ENCODE measurements around the gene NLN.
A peak's percentile ranks its signal among the peaks of the same experiment; 100 is the strongest.
"Not testable (repeated sequence)": the region's sequence is repeated elsewhere in the genome, so short reads cannot be mapped to it uniquely, and the experiment has no call there.

The NLN gene

DNA sequence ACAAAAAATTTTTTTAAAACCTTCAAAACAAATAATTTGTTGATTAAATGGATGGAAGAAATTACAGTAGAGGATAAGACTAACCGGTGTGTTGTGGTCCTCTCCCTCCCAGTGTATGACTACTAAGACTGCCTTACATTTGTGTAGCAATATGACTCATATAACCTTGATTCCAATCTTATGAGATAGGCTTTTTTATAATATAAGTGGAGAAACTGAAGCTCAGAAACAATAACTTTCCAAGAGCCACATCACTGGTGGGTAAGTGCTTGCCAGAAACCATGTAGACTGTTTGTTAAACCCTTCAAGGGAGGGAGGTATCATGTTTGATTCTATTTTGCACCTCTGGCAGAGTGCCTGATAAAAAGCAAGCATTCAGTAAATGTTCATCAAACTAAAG is 47.5 kb downstream of the NLN start:
- no peak overlapping the region for H3K4me3 ChIP-seq (ENCODE audit: low read depth, low read length)
- TF ChIP-seq, protein P1, sequence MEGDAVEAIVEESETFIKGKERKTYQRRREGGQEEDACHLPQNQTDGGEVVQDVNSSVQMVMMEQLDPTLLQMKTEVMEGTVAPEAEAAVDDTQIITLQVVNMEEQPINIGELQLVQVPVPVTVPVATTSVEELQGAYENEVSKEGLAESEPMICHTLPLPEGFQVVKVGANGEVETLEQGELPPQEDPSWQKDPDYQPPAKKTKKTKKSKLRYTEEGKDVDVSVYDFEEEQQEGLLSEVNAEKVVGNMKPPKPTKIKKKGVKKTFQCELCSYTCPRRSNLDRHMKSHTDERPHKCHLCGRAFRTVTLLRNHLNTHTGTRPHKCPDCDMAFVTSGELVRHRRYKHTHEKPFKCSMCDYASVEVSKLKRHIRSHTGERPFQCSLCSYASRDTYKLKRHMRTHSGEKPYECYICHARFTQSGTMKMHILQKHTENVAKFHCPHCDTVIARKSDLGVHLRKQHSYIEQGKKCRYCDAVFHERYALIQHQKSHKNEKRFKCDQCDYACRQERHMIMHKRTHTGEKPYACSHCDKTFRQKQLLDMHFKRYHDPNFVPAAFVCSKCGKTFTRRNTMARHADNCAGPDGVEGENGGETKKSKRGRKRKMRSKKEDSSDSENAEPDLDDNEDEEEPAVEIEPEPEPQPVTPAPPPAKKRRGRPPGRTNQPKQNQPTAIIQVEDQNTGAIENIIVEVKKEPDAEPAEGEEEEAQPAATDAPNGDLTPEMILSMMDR (IDR thresholded peaks at IDR 0.05; ENCODE audit: low read depth, low read length) = no peak
- peak; percentile 95 for DNase-seq (ENCODE audit: low read depth, low spot score)
- in situ Hi-C loops (cut with HindIII; ENCODE audit: low sequenced_read_pairs) = no loop called here

DNA sequence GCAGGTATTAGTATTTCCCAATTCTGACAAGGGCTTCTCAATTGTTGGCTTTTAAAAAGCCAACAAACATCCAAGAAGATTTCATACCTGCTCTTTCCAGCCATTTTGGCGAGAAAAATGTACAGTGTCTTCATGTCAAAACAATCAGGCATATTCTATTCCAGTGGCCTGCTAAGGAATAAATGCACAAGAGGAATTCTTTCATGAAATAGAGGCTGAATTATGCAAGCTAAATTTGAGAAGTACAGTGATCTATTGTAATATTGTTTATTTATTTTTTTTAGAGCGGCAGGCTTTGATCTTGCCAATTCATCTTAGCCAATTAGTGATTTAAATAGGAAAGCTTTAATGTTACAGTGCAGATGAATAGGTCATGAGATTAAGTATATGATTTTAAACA is 49.3 kb downstream of the NLN start:
- DNase-seq (ENCODE audit: low read depth, low spot score) = no peak
- in situ Hi-C loops (cut with HindIII; ENCODE audit: low sequenced_read_pairs) = no loop called here
- TF ChIP-seq, protein P1 (IDR thresholded peaks at IDR 0.05; ENCODE audit: low read depth, low read length) = no peak
- no peak overlapping the region for H3K4me3 ChIP-seq (ENCODE audit: low read depth, low read length)

DNA sequence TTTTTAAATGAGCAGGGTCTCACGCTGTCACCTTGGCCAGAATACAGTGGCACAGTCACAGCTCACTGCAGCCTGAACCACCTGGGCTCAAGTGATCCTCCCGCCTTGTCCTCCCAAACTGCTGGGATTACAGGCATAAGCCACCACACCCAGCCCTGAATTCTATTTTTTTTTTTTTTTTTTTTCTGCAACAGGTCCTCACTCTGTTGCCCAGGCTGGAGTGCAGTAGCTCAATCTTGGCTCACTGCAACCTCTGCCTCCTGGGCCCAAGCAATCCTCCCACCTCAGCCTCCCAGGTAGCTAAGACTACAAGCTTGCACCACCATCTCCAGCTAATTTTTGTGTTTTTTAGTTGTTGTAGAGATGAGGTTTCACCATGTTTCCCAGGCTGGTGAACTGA is 51.0 kb downstream of the NLN start:
- DNase-seq (ENCODE audit: low read depth, low spot score); H3K4me3 ChIP-seq (ENCODE audit: low read depth, low read length); in situ Hi-C loops (cut with HindIII; ENCODE audit: low sequenced_read_pairs): not testable (repeated sequence)

DNA sequence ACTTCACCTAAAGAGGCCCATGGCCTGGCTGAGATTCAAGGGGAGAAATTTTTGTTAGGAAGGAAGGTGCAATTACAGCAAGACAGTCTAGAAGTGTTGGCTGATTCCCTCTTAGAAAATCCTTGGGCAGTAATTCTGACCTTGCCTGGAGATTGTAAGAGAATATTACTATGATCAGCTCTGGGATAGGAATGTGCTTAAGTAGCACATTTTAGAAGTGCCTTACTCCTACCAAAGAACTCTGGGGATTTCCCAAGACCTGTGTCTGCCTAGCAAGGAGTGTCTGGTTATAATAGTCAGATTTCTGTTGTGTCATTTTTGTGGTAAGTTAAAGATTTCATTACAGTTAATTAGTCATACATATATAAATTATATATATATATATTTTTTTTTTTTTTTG is 52.3 kb downstream of the NLN start:
- TF ChIP-seq, protein P1 (IDR thresholded peaks at IDR 0.05; ENCODE audit: low read depth, low read length) = no peak
- peak; percentile 62 for DNase-seq (ENCODE audit: low read depth, low spot score)
- no peak overlapping the region for H3K4me3 ChIP-seq (ENCODE audit: low read depth, low read length)
- in situ Hi-C loops (cut with HindIII; ENCODE audit: low sequenced_read_pairs) = no loop called here

DNA sequence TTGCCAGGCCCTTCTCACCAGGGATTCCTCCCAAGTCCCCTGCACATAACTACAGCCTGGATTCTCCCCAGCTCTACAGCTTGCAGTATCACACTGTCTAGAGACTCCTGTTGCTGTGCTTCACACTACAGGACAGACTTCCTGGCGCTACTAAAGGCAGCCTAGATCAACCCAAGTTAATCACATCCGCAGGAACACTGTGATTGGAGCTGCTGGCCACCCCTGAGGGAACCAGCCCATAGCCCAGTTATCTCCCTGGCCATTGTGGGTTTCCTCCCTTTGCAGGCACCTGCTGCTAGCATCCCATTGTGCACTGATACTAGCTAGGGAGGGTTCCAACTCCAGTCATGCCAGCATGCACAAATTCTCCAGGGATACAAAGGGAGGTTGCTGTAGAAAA is 53.5 kb downstream of the NLN start:
- no peak overlapping the region for H3K4me3 ChIP-seq (ENCODE audit: low read depth, low read length)
- DNase-seq (ENCODE audit: low read depth, low spot score) = no peak
- in situ Hi-C loops (cut with HindIII; ENCODE audit: low sequenced_read_pairs) = no loop called here
- TF ChIP-seq, protein P1 (IDR thresholded peaks at IDR 0.05; ENCODE audit: low read depth, low read length) = no peak

DNA sequence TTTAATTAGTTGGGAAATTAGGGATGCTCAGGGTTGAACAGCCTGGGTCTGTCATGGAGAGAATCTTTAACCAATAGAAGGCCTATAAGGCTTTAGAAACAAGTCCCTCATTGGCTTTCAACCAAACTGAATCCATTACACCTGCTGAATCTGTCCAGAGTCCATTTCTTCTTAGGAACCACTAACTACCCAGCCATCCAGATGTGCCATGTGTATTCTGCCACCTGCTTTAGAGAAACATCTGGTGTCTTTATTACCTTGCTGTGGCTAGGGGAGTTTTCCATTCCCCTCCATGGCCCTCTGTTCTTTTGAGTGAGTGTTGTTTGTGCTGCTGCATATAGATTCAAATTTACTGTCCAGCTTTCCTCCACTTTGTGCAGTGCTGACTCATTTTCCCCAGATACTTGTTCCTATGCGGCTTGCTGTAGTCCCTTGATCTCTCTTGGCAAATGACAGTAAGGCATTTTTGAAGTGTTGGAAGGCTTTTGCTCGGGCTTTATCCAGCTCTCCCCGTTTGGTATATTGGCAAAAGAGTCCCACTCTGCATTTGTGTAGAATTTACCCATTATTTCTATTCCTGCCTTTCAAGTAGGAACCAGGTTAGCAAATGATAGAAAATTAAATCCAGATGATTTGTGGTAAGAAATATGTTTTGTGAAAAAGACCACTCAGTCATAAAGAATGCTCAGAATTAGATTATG is 54.6 kb downstream of the NLN start:
- no peak overlapping the region for H3K4me3 ChIP-seq (ENCODE audit: low read depth, low read length)
- peak; percentile 42 for DNase-seq (ENCODE audit: low read depth, low spot score)
- in situ Hi-C loops (cut with HindIII; ENCODE audit: low sequenced_read_pairs) = no loop called here
- TF ChIP-seq, protein P1 (IDR thresholded peaks at IDR 0.05; ENCODE audit: low read depth, low read length) = no peak

DNA sequence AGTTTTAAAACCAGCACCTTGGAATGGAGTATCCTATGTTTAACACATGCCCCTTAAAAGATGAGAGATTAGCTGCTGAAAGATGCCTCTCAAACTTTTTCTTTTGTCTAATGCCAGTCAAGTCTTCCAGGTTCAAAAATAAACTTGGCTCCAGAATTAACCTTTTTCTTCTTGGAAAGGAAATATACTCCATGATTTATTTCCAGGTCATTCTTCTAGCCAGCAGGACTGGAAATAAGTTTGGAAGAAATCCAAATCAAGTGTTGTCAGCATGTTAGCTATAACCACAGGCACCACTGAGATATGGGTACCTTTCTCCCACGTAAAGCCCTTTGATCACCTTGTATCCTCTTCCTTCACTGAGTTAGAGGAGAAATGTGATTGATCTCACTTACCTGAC is 56.1 kb downstream of the NLN start:
- TF ChIP-seq, protein P1 (IDR thresholded peaks at IDR 0.05; ENCODE audit: low read depth, low read length) = no peak
- in situ Hi-C loops (cut with HindIII; ENCODE audit: low sequenced_read_pairs) = no loop called here
- no peak for DNase-seq (ENCODE audit: low read depth, low spot score)
- no peak overlapping the region for H3K4me3 ChIP-seq (ENCODE audit: low read depth, low read length)

All from astrocyte of the spinal cord (primary cell).